22Rv1 (cell line): ENCODE data around the gene DMD.
"Not testable (repeated sequence)": the region's sequence is repeated elsewhere in the genome, so short reads cannot be mapped to it uniquely, and the experiment has no call there.

Source experiments
- H3K27ac ChIP-seq: fragments of 450-650 bp; 2 replicates; pipeline ENCODE4 v1.5.1; 2017
- CTCF ChIP-seq: fragments of 450-650 bp; IDR thresholded peaks from 2 replicates; pipeline ENCODE4 v1.5.1; 2017; ENCODE audit warnings: mild to moderate bottlenecking
- ZFX ChIP-seq: fragments of 450-650 bp; IDR thresholded peaks from 2 replicates; pipeline ENCODE4 v1.6.1; 2017; ENCODE audit warnings: antibody characterized with exemption, borderline replicate concordance

The DMD gene

GRCh38 chrX:31593353-31593752, 1618.0 kb downstream of the DMD start:
- TF ChIP-seq ZFX (no peak), CTCF (no peak)
- H3K27ac ChIP-seq: no peak overlapping the region

GRCh38 chrX:31591355-31591754, 1620.0 kb downstream of the DMD start:
- TF ChIP-seq ZFX: no peak
- TF ChIP-seq CTCF: no peak
- no peak overlapping the region for H3K27ac ChIP-seq

- H3K27ac ChIP-seq: 0 out of 2 replicates have a peak overlapping the region, but pooled peaks have one; percentile 10
Measured at GRCh38 chrX:31590581-31591114, 1620.7 kb downstream of the DMD start.

GRCh38 chrX:31589503-31589902, 1621.8 kb downstream of the DMD start:
- TF ChIP-seq ZFX: no peak
- TF ChIP-seq CTCF: no peak
- H3K27ac ChIP-seq: no peak overlapping the region

More at GRCh38 chrX:31590581-31591114, 1620.7 kb downstream of the DMD start:
- no peak for TF ChIP-seq ZFX
- TF ChIP-seq CTCF: no peak

- no peak overlapping the region for H3K27ac ChIP-seq
- TF ChIP-seq CTCF (no peak), ZFX (no peak)
Measured at GRCh38 chrX:31588355-31588754, 1623.0 kb downstream of the DMD start.

GRCh38 chrX:31583892-31584291, 1627.5 kb downstream of the DMD start:
- H3K27ac ChIP-seq: not testable (repeated sequence)

GRCh38 chrX:31580726-31581125, 1630.6 kb downstream of the DMD start:
- TF ChIP-seq CTCF: no peak
- TF ChIP-seq ZFX: no peak
- no peak overlapping the region for H3K27ac ChIP-seq

GRCh38 chrX:31580227-31580626, 1631.1 kb downstream of the DMD start:
- no peak overlapping the region for H3K27ac ChIP-seq

More at GRCh38 chrX:31580227-31580626, 1631.1 kb downstream of the DMD start:
- no peak for TF ChIP-seq ZFX
- TF ChIP-seq CTCF: no peak
